Activated T-cell treated with anti-CD3 and anti-CD28 coated beads, Interleukin-2, amount 50 U/mL, for 72 hours (primary cell): ENCODE measurements around the gene ENO4. TPM values are rescaled to one million over a fixed set of nuclear protein-coding genes. Genes with fewer than 3 reads are reported as not detected.

ENCODE experiments used
- ATAC-seq, 2 donors: fragments of 150-1000 bp; cut with Tn5 transposase; replicated peaks in 1 of 2; 2 replicates each; pipeline ENCODE4 v1.10.0; 2021; ENCODE audit warnings: moderate library complexity in 2 of 2, mild to moderate bottlenecking in 1 of 2
- DNase-seq, 2 donors: peaks; one replicate each; pipeline ENCODE4 v3.0.0; 2021 to 2022; ENCODE audit warnings: mixed read lengths in 1 of 2
- H3K27ac Mint-ChIP-seq: one replicate; pipeline ENCODE4 v1.8.0; 2022; ENCODE audit warnings: mild to moderate bottlenecking, moderate library complexity, mixed read lengths
- H3K27me3 Mint-ChIP-seq: one replicate; pipeline ENCODE4 v1.8.0; 2022; ENCODE audit warnings: low read depth, mixed read lengths
- H3K36me3 Mint-ChIP-seq, 2 donors: one replicate each; pipeline ENCODE4 v1.8.0; 2022; ENCODE audit warnings: mixed read lengths in 2 of 2, mild to moderate bottlenecking in 1 of 2; ENCODE audit not compliant: insufficient read depth in 2 of 2
- H3K4me1 Mint-ChIP-seq: one replicate; pipeline ENCODE4 v1.8.0; 2022; ENCODE audit warnings: low read depth, mixed read lengths
- H3K4me3 Mint-ChIP-seq, 2 donors: one replicate each; pipeline ENCODE4 v1.8.0; 2022; ENCODE audit warnings: mild to moderate bottlenecking in 2 of 2, mixed read lengths in 2 of 2, moderate library complexity in 2 of 2
- H3K9me3 Mint-ChIP-seq, 2 donors: one replicate each; pipeline ENCODE4 v1.8.0; 2022; ENCODE audit warnings: mixed read lengths in 2 of 2
- total RNA-seq, 2 donors: library from RNA; stranded (reverse); gene quantifications; one replicate each; pipeline ENCODE4 v1.2.3, GENCODE V29; 2022

Gene ENO4
- total RNA-seq, 2 donors from 2014 or later, result not detected

DNA sequence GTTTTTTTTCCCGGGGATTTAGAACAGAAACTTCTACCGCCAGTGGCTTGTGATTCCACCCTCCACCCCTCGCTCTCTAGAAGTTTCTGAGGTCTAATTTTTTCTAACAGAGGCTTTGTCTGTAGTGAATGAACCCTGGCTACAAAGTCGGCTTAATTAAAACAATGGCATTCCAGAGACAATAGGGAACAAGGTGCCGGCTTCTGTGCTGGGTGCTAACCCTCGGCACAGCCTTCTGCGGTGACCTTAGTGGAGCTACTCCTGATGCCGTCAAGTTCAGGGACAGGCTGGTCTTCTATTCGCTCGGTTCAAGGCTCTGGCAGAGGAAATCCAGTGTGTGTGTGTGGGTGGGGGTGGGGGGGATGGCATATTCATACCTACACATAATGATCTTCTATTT, 32.1 kb upstream of the ENO4 start:
- H3K4me3 Mint-ChIP-seq, result no peak overlapping the region
- H3K4me1 Mint-ChIP-seq, result no peaks in the 10 kb centered on the region
- no peak overlapping the region for H3K27ac Mint-ChIP-seq
- DNase-seq, result no peak
- peaks cover 33% of the 10 kb centered on the region for H3K27me3 Mint-ChIP-seq
- no peak for ATAC-seq
- peaks cover 3 to 4% of the 10 kb centered on the region in 2 donors for H3K9me3 Mint-ChIP-seq
- no peaks in the 10 kb centered on the region for H3K36me3 Mint-ChIP-seq

GRCh38 chr10:116817780-116818343, 31.4 kb upstream of the ENO4 start:
- H3K27me3 Mint-ChIP-seq, result peaks cover 35% of the 10 kb centered on the region
- DNase-seq (no peak), ATAC-seq (no peak)
- H3K4me1 Mint-ChIP-seq, result no peaks in the 10 kb centered on the region
- no peaks in the 10 kb centered on the region for H3K36me3 Mint-ChIP-seq
- H3K4me3 Mint-ChIP-seq, result no peak overlapping the region
- H3K27ac Mint-ChIP-seq, result no peak overlapping the region
- peaks cover 3 to 4% of the 10 kb centered on the region in 2 donors for H3K9me3 Mint-ChIP-seq

- H3K4me1 Mint-ChIP-seq, result no peaks in the 10 kb centered on the region
- no peak overlapping the region for H3K27ac Mint-ChIP-seq
Measured at GRCh38 chr10:116819999-116820677, 29.2 kb upstream of the ENO4 start.

DNA sequence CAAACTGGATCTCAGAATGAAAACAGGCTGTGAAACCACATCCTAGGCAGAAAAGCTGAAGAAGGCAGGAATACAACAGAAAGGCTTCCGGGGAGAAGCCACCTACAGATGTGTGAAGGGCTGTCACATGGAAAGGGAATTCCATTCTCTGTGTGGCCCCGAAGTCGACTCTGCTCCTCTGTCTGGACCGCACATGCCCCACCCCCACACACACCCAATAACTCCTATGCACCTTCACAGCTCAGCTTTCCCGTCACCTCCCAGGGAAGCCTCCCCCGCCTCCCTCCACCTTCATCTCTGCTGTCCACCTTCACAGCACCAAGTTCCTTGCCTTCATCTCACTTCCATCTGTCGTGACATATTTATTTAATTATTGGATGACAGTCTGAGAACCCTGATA, 23.4 kb upstream of the ENO4 start:
- Mint-ChIP-seq H3K4me1 (no peaks in the 10 kb centered on the region), H3K27ac (no peak overlapping the region), H3K36me3 (no peaks in the 10 kb centered on the region), H3K4me3 (no peak overlapping the region), H3K27me3 (peaks cover 12% of the 10 kb centered on the region), H3K9me3 (peaks cover 3 to 4% of the 10 kb centered on the region in 2 donors)
- no peak for DNase-seq
- no peak for ATAC-seq

More at GRCh38 chr10:116819999-116820677, 29.2 kb upstream of the ENO4 start:
- H3K4me3 Mint-ChIP-seq, result no peak overlapping the region
- H3K27me3 Mint-ChIP-seq, result peaks cover 33% of the 10 kb centered on the region
- ATAC-seq, result no peak
- no peaks in the 10 kb centered on the region for H3K36me3 Mint-ChIP-seq
- no peak for DNase-seq
- H3K9me3 Mint-ChIP-seq, result peaks cover 3 to 4% of the 10 kb centered on the region in 2 donors

DNA sequence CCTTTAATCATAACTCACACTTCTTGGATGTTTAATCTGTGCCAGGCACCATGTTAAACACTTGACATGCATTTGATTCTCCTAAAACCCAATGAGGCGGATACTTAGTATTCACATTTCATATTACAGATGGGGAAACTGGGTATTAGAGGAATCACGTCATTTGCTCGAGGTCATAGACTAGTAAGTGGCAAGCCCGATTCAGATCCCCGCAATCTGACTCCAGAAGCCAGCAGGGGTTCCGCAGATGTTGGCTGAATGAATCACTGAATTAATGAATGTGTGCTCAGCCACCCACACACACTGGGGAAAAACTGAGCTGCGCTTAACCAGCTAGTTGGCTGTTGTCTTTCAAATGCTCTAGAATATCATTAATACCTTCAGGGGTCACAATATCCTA, 22.5 kb upstream of the ENO4 start:
- Mint-ChIP-seq H3K27ac (no peak overlapping the region), H3K36me3 (no peaks in the 10 kb centered on the region)

GRCh38 chr10:116827214-116827671, 22.1 kb upstream of the ENO4 start:
- peaks cover 0 to 2% of the 10 kb centered on the region in 2 donors for H3K9me3 Mint-ChIP-seq
- no peaks in the 10 kb centered on the region for H3K4me1 Mint-ChIP-seq
- no peaks in the 10 kb centered on the region for H3K36me3 Mint-ChIP-seq
- DNase-seq (no peak), ATAC-seq (no peak)
- peaks cover 12% of the 10 kb centered on the region for H3K27me3 Mint-ChIP-seq
- H3K27ac Mint-ChIP-seq, result no peak overlapping the region
- H3K4me3 Mint-ChIP-seq, result no peak overlapping the region

More for the DNA sequence above, 22.5 kb upstream of the ENO4 start:
- H3K9me3 Mint-ChIP-seq, result peaks cover 0 to 2% of the 10 kb centered on the region in 2 donors
- H3K27me3 Mint-ChIP-seq, result peaks cover 8% of the 10 kb centered on the region
- ATAC-seq, result no peak
- no peak overlapping the region for H3K4me3 Mint-ChIP-seq
- no peaks in the 10 kb centered on the region for H3K4me1 Mint-ChIP-seq
- DNase-seq, result no peak

DNA sequence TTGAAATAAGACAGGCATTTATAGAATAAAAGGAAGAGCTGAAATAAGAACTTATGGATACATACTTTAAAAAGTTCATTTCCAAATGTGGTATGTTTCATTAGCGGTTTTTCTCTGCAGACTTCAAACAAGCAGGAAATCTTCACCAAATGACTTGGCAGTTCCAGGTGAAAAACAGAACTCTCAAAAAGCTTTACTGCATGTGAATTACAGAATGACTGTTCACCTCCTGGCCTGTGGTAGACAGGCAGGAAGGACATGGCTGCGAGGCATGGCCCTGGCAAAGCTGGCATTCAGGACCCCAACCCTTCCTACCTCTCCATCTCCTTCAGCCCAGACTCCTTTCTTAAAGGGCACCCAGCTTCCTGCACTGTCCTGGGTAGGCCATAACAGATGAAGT, 21.2 kb upstream of the ENO4 start:
- H3K9me3 Mint-ChIP-seq, result peaks cover 0 to 2% of the 10 kb centered on the region in 2 donors
- ATAC-seq (no peak), DNase-seq (no peak)
- H3K27me3 Mint-ChIP-seq, result peaks cover 8% of the 10 kb centered on the region
- no peak overlapping the region for H3K4me3 Mint-ChIP-seq
- H3K36me3 Mint-ChIP-seq, result no peaks in the 10 kb centered on the region
- no peak overlapping the region for H3K27ac Mint-ChIP-seq
- H3K4me1 Mint-ChIP-seq, result no peaks in the 10 kb centered on the region

- H3K27me3 Mint-ChIP-seq, result peaks cover 8% of the 10 kb centered on the region
- DNase-seq, result no peak
- H3K9me3 Mint-ChIP-seq, result peaks cover 0 to 2% of the 10 kb centered on the region in 2 donors
- H3K4me3 Mint-ChIP-seq, result no peak overlapping the region
- no peaks in the 10 kb centered on the region for H3K36me3 Mint-ChIP-seq
- H3K27ac Mint-ChIP-seq, result no peak overlapping the region
- H3K4me1 Mint-ChIP-seq, result no peaks in the 10 kb centered on the region
- ATAC-seq, result no peak
Measured at GRCh38 chr10:116829711-116830110, 19.6 kb upstream of the ENO4 start.

- Mint-ChIP-seq H3K9me3 (peaks cover 0 to 2% of the 10 kb centered on the region in 2 donors), H3K27ac (no peak overlapping the region), H3K4me1 (no peaks in the 10 kb centered on the region), H3K4me3 (no peak overlapping the region), H3K36me3 (no peaks in the 10 kb centered on the region), H3K27me3 (peaks cover 8% of the 10 kb centered on the region)
- ATAC-seq, result no peak
- DNase-seq, result no peak
Measured at GRCh38 chr10:116831086-116831485, 18.2 kb upstream of the ENO4 start.

GRCh38 chr10:116831790-116832189, 17.5 kb upstream of the ENO4 start:
- Mint-ChIP-seq H3K36me3 (no peaks in the 10 kb centered on the region), H3K4me1 (no peaks in the 10 kb centered on the region), H3K9me3 (peaks cover 0 to 2% of the 10 kb centered on the region in 2 donors), H3K27ac (no peak overlapping the region), H3K4me3 (no peak overlapping the region), H3K27me3 (peaks cover 8% of the 10 kb centered on the region)
- DNase-seq (no peak), ATAC-seq (no peak)

DNA sequence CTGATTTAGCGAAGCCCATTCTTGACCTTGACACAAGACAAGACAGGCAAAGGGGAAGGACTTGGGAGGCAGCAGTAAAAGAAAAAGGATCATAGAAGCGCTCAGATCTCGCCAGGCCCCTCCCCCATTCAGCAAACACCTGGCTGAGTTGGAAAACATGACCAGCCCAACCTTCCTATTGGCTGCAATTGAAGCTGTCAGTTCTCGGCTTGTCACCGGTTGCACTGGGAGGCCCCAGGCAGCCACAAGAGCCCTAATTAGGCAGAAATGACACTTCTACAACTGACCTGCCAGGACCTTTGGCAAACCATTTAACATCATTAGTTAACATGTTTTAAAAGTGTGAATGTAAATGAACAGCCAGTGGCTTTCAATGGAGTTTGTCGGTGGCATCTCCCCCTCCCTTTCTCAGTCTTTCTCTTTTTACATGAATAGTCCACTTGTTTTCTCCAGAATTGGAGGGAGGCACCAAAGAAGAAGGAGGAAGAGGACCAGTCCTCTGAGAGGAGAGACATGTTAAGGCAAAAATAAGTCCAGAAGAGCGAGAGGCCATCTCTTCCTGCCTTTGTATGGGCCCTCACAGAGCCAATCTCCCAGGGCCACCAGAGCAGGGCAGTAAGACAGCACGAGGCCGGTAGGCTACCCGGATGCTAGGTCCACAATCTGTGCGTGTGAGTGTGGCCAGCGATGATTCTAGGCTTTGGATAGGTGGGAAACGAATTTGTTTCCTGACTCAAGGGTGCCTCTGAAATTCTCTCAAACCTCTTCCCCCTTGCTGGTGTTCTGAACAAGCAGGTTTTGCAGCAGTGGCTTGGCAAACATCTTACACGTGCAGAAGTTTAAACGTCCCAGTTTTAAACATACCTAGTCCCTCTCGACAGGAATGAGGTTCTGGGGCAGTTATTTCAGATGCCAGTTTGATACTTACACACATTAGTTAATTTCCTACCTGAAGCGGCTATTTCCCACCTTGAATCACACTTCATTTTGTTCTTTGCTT, 15.0 kb upstream of the ENO4 start:
- H3K36me3 Mint-ChIP-seq, result no peaks in the 10 kb centered on the region
- H3K9me3 Mint-ChIP-seq, result peaks cover 0 to 2% of the 10 kb centered on the region in 2 donors
- H3K27me3 Mint-ChIP-seq, result peaks cover 8% of the 10 kb centered on the region
- no peak overlapping the region for H3K27ac Mint-ChIP-seq
- no peak for DNase-seq
- no peak overlapping the region for H3K4me3 Mint-ChIP-seq
- no peaks in the 10 kb centered on the region for H3K4me1 Mint-ChIP-seq
- no peak for ATAC-seq

DNA sequence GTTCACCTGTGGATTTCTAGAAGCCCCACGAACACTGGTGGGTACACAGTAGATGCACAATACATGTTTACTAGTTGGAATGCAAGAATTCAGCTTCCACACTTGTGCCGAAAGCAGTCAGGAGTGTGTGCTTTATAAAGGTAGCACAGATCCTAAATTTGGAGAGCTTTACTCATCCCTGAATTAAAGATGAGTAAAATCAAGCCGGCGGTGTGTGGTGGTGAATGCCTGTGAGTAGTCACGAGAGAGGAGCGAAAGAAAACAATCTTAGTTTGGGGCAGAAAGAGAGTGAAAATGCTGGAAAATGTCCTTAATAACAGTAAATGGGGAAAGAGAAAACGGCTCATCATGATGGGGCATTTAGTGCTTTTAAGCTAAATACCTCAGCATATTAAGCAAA, 13.6 kb upstream of the ENO4 start:
- no peak overlapping the region for H3K27ac Mint-ChIP-seq
- H3K4me1 Mint-ChIP-seq, result no peaks in the 10 kb centered on the region
- no peak for DNase-seq
- H3K36me3 Mint-ChIP-seq, result no peaks in the 10 kb centered on the region
- peaks cover 0 to 2% of the 10 kb centered on the region in 2 donors for H3K9me3 Mint-ChIP-seq
- peaks cover 8% of the 10 kb centered on the region for H3K27me3 Mint-ChIP-seq
- H3K4me3 Mint-ChIP-seq, result no peak overlapping the region
- ATAC-seq, result no peak

DNA sequence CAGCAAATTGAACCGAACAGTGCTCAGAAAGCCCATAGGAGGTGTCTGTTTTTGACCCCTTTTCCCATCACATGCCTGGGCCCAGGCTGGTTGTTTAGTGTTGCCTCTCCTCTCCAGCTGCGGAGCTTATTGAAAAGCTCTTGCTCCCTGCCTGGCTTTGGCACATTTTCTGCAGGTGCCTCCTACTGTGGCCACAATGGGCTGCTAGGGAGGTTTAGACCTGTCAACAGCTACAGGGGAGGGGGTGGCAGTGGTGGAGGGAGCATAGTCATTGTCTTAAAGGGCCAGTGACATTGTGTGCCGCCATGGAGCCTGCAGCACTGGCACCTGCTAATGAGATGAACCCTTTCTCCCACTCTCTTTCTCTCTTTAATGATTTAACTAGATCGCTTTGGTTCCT, 13.2 kb upstream of the ENO4 start:
- Mint-ChIP-seq H3K4me1 (no peaks in the 10 kb centered on the region), H3K27ac (no peak overlapping the region), H3K27me3 (peaks cover 8% of the 10 kb centered on the region), H3K36me3 (no peaks in the 10 kb centered on the region), H3K4me3 (no peak overlapping the region), H3K9me3 (peaks cover 0 to 2% of the 10 kb centered on the region in 2 donors)
- ATAC-seq (no peak), DNase-seq (no peak)
